WTC11 (cell line): Measurements from ENCODE around the gene RNF115. TPM values are rescaled to one million over a fixed set of nuclear protein-coding genes. Genes with fewer than 3 reads are reported as not detected.

ENCODE experiments used
- ATAC-seq: fragments of 200-7000 bp; cut with Tn5 transposase; 2 replicates; pipeline ENCODE4 v1.10.0; 2021; ENCODE audit warnings: mild to moderate bottlenecking, moderate library complexity
- Bru-seq: library from RNA; stranded (reverse); fragments of 400-500 nt; gene quantifications from one replicate; lab custom pipeline; 2021; lab: Mats Ljungman, UMichigan
- CTCF ChIA-PET: fragments of 300-600 bp; sonication (Branson Sonifier 250); formaldehyde crosslinking; loops from one replicate; lab custom pipeline; 2021; ENCODE audit warnings: antibody characterized with exemption; lab: Charles Lee
- POLR2A ChIA-PET: fragments of 350-600 bp; sonication (Branson Sonifier 250); formaldehyde crosslinking; loops from one replicate; lab custom pipeline; 2021; ENCODE audit warnings: antibody characterized with exemption; lab: Charles Lee
- DNase-seq: peaks from one replicate; pipeline ENCODE4 v3.0.0; 2021; ENCODE audit warnings: low spot score
- H3K27ac Mint-ChIP-seq: 2 replicates; pipeline ENCODE4 v1.8.0; 2021; ENCODE audit warnings: mixed read lengths
- H3K27me3 Mint-ChIP-seq: 2 replicates; pipeline ENCODE4 v1.8.0; 2021; ENCODE audit warnings: low read depth, mild to moderate bottlenecking, moderate library complexity, mixed read lengths
- H3K36me3 Mint-ChIP-seq: 2 replicates; pipeline ENCODE4 v1.8.0; 2021; ENCODE audit warnings: mixed read lengths
- H3K4me1 Mint-ChIP-seq: 2 replicates; pipeline ENCODE4 v1.8.0; 2022; ENCODE audit warnings: mixed read lengths
- H3K4me3 Mint-ChIP-seq: 2 replicates; pipeline ENCODE4 v1.8.0; 2021; ENCODE audit warnings: mild to moderate bottlenecking, moderate library complexity, mixed read lengths
- H3K9me3 Mint-ChIP-seq: 2 replicates; pipeline ENCODE4 v1.8.0; 2021; ENCODE audit warnings: mixed read lengths
- ATF1 ChIP-seq: sonication (generic); formaldehyde crosslinking; IDR thresholded peaks from 2 replicates; pipeline ENCODE4 v1.8.1; 2023; ENCODE audit warnings: mild to moderate bottlenecking, moderate library complexity, missing genetic modification reagents
- CDX4 ChIP-seq: fragments of 250-450 bp; sonication (Bioruptor Pico); IDR thresholded peaks from 2 replicates; pipeline ENCODE4 v1.9.0; 2021; ENCODE audit warnings: moderate library complexity, mild to moderate bottlenecking, inconsistent platforms, borderline replicate concordance
- CREM ChIP-seq: sonication (generic); formaldehyde crosslinking; IDR thresholded peaks from 2 replicates; pipeline ENCODE4 v1.8.1; 2022; ENCODE audit warnings: mild to moderate bottlenecking, missing genetic modification reagents, moderate library complexity
- E2F1 ChIP-seq: sonication (generic); formaldehyde crosslinking; IDR thresholded peaks from 2 replicates; pipeline ENCODE4 v1.8.0; 2022; ENCODE audit warnings: mild to moderate bottlenecking, missing genetic modification reagents
- E2F5 ChIP-seq: sonication (generic); formaldehyde crosslinking; IDR thresholded peaks from 2 replicates; pipeline ENCODE4 v1.8.1; 2022; ENCODE audit warnings: mild to moderate bottlenecking, moderate library complexity, missing genetic modification reagents
- ELF4 ChIP-seq: sonication (generic); formaldehyde crosslinking; IDR thresholded peaks from 2 replicates; pipeline ENCODE4 v1.8.1; 2022; ENCODE audit warnings: low read depth, mild to moderate bottlenecking, moderate library complexity, missing genetic modification reagents
- ESRRA ChIP-seq: sonication (generic); formaldehyde crosslinking; IDR thresholded peaks from 2 replicates; pipeline ENCODE4 v1.8.1; 2022; ENCODE audit warnings: mild to moderate bottlenecking, missing genetic modification reagents, borderline replicate concordance
- ETV6 ChIP-seq: sonication (generic); formaldehyde crosslinking; IDR thresholded peaks from 2 replicates; pipeline ENCODE4 v1.8.1; 2022; ENCODE audit warnings: mild to moderate bottlenecking, missing genetic modification reagents
- FOXJ3 ChIP-seq: sonication (generic); formaldehyde crosslinking; IDR thresholded peaks from 2 replicates; pipeline ENCODE4 v1.9.0; 2021; ENCODE audit warnings: missing genetic modification reagents, mild to moderate bottlenecking, borderline replicate concordance
- FOXK1 ChIP-seq: sonication (generic); formaldehyde crosslinking; IDR thresholded peaks from 2 replicates; pipeline ENCODE4 v1.8.0; 2022; ENCODE audit warnings: mild to moderate bottlenecking, moderate library complexity, missing genetic modification reagents
- FOXP1 ChIP-seq: sonication (generic); formaldehyde crosslinking; IDR thresholded peaks from 2 replicates; pipeline ENCODE4 v1.8.0; 2022; ENCODE audit warnings: missing genetic modification reagents, mild to moderate bottlenecking, moderate library complexity, borderline replicate concordance
- GABPB1 ChIP-seq: sonication (generic); formaldehyde crosslinking; IDR thresholded peaks from 2 replicates; pipeline ENCODE4 v1.8.1; 2023; ENCODE audit warnings: mild to moderate bottlenecking, missing genetic modification reagents
- HMGA2 ChIP-seq: fragments of 250-450 bp; sonication (Bioruptor Pico); IDR thresholded peaks from 2 replicates; pipeline ENCODE4 v1.4.0; 2021; ENCODE audit warnings: mild to moderate bottlenecking, moderate library complexity
- KAT7 ChIP-seq: sonication (generic); formaldehyde crosslinking; IDR thresholded peaks from 2 replicates; pipeline ENCODE4 v1.8.1; 2023; ENCODE audit warnings: missing genetic modification reagents, mild to moderate bottlenecking, borderline replicate concordance
- MAX ChIP-seq: sonication (generic); formaldehyde crosslinking; IDR thresholded peaks from 2 replicates; pipeline ENCODE4 v1.8.0; 2022; ENCODE audit warnings: mild to moderate bottlenecking, missing genetic modification reagents
- MYBL2 ChIP-seq: sonication (generic); formaldehyde crosslinking; IDR thresholded peaks from 2 replicates; pipeline ENCODE4 v1.8.1; 2023; ENCODE audit warnings: mild to moderate bottlenecking, moderate library complexity, missing genetic modification reagents
- OVOL2 ChIP-seq: fragments of 250-450 bp; sonication (Bioruptor Pico); IDR thresholded peaks from 2 replicates; pipeline ENCODE4 v1.9.0; 2021; ENCODE audit warnings: mild to moderate bottlenecking, borderline replicate concordance
- PREB ChIP-seq: sonication (generic); formaldehyde crosslinking; IDR thresholded peaks from 2 replicates; pipeline ENCODE4 v1.8.1; 2022; ENCODE audit warnings: mild to moderate bottlenecking, missing genetic modification reagents, moderate library complexity, borderline replicate concordance
- SOX15 ChIP-seq: fragments of 250-450 bp; sonication (Bioruptor Pico); IDR thresholded peaks from 2 replicates; pipeline ENCODE4 v1.9.0; 2021; ENCODE audit warnings: mild to moderate bottlenecking
- SP1 ChIP-seq: sonication (generic); formaldehyde crosslinking; conservative IDR thresholded peaks from 2 replicates; pipeline ENCODE4 v1.8.1; 2022; ENCODE audit warnings: missing genetic modification reagents
- TEAD1 ChIP-seq: sonication (generic); formaldehyde crosslinking; IDR thresholded peaks from 2 replicates; pipeline ENCODE4 v1.8.0; 2022; ENCODE audit warnings: mild to moderate bottlenecking, missing genetic modification reagents
- USF1 ChIP-seq: sonication (generic); formaldehyde crosslinking; IDR thresholded peaks from 2 replicates; pipeline ENCODE4 v1.8.0; 2022; ENCODE audit warnings: mild to moderate bottlenecking, missing genetic modification reagents
- USF2 ChIP-seq: sonication (generic); formaldehyde crosslinking; IDR thresholded peaks from 2 replicates; pipeline ENCODE4 v1.8.1; 2023; ENCODE audit warnings: mild to moderate bottlenecking, missing genetic modification reagents, moderate library complexity
- ZNF121 ChIP-seq: sonication (generic); formaldehyde crosslinking; IDR thresholded peaks from 2 replicates; pipeline ENCODE4 v1.8.0; 2023; ENCODE audit warnings: missing genetic modification reagents
- ZNF263 ChIP-seq: sonication (generic); formaldehyde crosslinking; IDR thresholded peaks from 2 replicates; pipeline ENCODE4 v1.8.1; 2022; ENCODE audit warnings: low read depth, mild to moderate bottlenecking, moderate library complexity, missing genetic modification reagents
- long read RNA-seq, 3 experiments: library from RNA in 1 of 3; library from capped mRNA in 1 of 3; library from polyadenylated mRNA in 1 of 3; unstranded in 2 of 3; stranded (forward) in 1 of 3; transcript quantifications; one replicate each; pipeline ENCODE4 v2.0.0, GENCODE V29; 2021
- total RNA-seq: library from RNA; stranded (reverse); gene quantifications from 3 replicates; pipeline ENCODE4 v1.2.3, GENCODE V29; 2021

The RNF115 gene
- total RNA-seq (8.1 to 9.2 TPM (median 9.0 TPM) in 3 replicates), Bru-seq, nascent RNA (percentile 73 among the genes with signal in this experiment)
- long read RNA-seq, experiment 1, full-length matches to known transcripts, result 24 of 32 reads
- long read RNA-seq, experiment 1, partial matches to known transcripts, result 0 of 32 reads
- long read RNA-seq, experiment 1, other reads (novel, unspliced or antisense), result 8 of 32 reads
- long read RNA-seq, experiment 2, full-length matches to known transcripts, result 13 of 36 reads
- long read RNA-seq, experiment 2, partial matches to known transcripts, result 0 of 36 reads
- long read RNA-seq, experiment 2, other reads (novel, unspliced or antisense), result 23 of 36 reads
- long read RNA-seq, experiment 3, full-length matches to known transcripts, result 2 of 3 reads
- long read RNA-seq, experiment 3, partial matches to known transcripts, result 0 of 3 reads
- long read RNA-seq, experiment 3, other reads (novel, unspliced or antisense), result 1 of 3 reads

- peak within 1 kb of the TSS; percentile 93 for H3K4me3 Mint-ChIP-seq
- H3K27ac Mint-ChIP-seq, result peak within 1 kb of the TSS; percentile 99
- POLR2A ChIA-PET, result interaction anchor here (1.4 to 1.6 kb wide), 2 partner anchors 22 to 35 kb away, joined by 7 to 10 read pairs; partner anchors contain the start of genes NUDT17 and PIAS3
- TF ChIP-seq ELF4 (CRISPR knock-in tag) (0 out of 2 replicates have a peak, but pooled peaks have one; percentile 65), FOXJ3 (no peak), E2F1 (peak; percentile 82; the same call in 1 of the 2 replicates), TEAD1 (CRISPR knock-in tag) (peak; percentile 60; the same call in 1 of the 2 replicates), ZNF121 (peak; percentile 75), ESRRA (0 out of 2 replicates have a peak, but pooled peaks have one; percentile 20), FOXP1 (CRISPR knock-in tag) (peak; percentile 64; the same call in 1 of the 2 replicates), CREM (peak; percentile 58; the same call in 1 of the 2 replicates), USF1 (CRISPR knock-in tag) (peak; percentile 91), SP1 (CRISPR knock-in tag) (peak; percentile 64; the same call in 1 of the 2 replicates), E2F5 (CRISPR knock-in tag) (peak; percentile 87; the same call in 1 of the 2 replicates), ETV6 (peak; percentile 79), ATF1 (CRISPR knock-in tag) (0 out of 2 replicates have a peak, but pooled peaks have one; percentile 27), KAT7 (CRISPR knock-in tag) (0 out of 2 replicates have a peak, but pooled peaks have one; percentile 56), PREB (peak; percentile 57; the same call in 1 of the 2 replicates), USF2 (CRISPR knock-in tag) (peak; percentile 95), GABPB1 (CRISPR knock-in tag) (peak; percentile 70), MYBL2 (CRISPR knock-in tag) (peak; percentile 79; the same call in 1 of the 2 replicates), ZNF263 (CRISPR knock-in tag) (no peak), FOXK1 (peak; percentile 69), HMGA2 (CRISPR knock-in tag) (no peak), SOX15 (no peak), OVOL2 (CRISPR knock-in tag) (no peak), CDX4 (CRISPR knock-in tag) (no peak), MAX (CRISPR knock-in tag) (peak; percentile 86)
- H3K9me3 Mint-ChIP-seq, result no peaks in the 10 kb centered on the region
- CTCF ChIA-PET, result interaction anchor here (1.1 to 1.4 kb wide), 5 partner anchors 9 to 141 kb away, joined by 3 to 19 read pairs (median 4); partner anchors contain the start of genes ANKRD34A, NUDT17, PIAS3 and POLR3GL
- H3K27me3 Mint-ChIP-seq, result no peaks in the 10 kb centered on the region
- peak; percentile 92 for DNase-seq
- peaks cover 27% of the 10 kb centered on the region for H3K36me3 Mint-ChIP-seq
- ATAC-seq, result peak; percentile 95
- H3K4me1 Mint-ChIP-seq, result peaks cover 5% of the 10 kb centered on the region
Measured at GRCh38 chr1:145823565-145824498, at the start of gene RNF115, which contains the start of gene POLR3C. Gene RNF115 (minus strand): TSS chr1:145824095. CDS start chr1:145823873, 222 bp downstream. Gene POLR3C (plus strand): TSS chr1:145824200. CDS start chr1:145825777, 1,577 bp downstream.
